Activated CD8-positive, alpha-beta memory T cell treated with anti-CD3 and anti-CD28 coated beads, Interleukin-2, amount 50 U/mL, for 1 hour (primary cell): Measurements from ENCODE around the gene HPCAL4.

Source experiments
- DNase-seq: peaks from one replicate; pipeline ENCODE4 v3.0.0-alpha.2; 2020; ENCODE audit errors: extremely low read depth

The HPCAL4 gene

DNA sequence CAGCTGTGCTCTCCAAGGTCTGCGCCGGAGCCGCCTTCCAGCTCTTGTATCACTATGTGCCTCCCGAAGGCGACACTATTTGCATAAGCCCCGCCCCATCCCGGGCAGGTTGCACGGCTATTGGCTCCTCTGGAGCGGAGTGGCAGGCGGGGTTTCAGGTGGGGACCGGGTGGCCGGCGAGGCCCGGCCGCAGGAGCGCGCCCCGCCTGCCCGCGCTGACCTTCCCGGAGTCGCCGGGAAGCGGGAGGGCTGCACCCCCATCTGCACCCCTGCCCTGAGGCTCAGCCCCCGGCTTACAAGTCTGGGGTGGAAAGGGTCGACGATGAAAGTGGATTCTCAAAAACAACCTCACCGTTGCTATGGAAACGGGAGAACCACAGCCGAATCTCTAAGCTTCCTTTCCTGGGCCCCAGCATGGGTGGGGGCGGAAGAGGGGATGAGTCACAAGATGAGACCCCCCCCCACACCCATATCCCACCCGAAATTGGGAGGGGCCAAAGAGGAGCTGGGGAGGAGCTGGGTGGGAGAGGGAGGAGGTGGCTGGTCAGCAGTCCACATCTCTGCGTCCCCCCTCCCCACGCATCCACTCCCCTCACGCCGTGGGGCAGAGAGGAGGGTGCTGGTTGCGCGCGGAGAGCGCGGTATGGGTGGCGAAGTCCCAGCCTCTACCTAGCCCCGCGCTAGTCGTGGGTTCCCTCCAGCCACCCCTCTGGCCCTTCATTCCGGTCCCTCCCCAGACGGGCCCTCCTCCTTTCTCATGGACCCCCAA, at the start of gene HPCAL4:
Gene HPCAL4 (minus strand): TSS at position 51 of the 769 bp plus-strand sequence. CDS start 6,830 bp downstream, outside the sequence.
- peak; percentile 81 for DNase-seq

GRCh38 chr1:39738622-39739366, 47.6 kb upstream of the HPCAL4 start, which contains the start of gene PPIE:
Gene PPIE, plus strand, starts transcription at chr1:39738882. Its CDS starts 19 bp downstream, at chr1:39738901.
- peak; percentile 90 for DNase-seq

GRCh38 chr1:39737546-39738169, 46.4 kb upstream of the HPCAL4 start:
- DNase-seq: no peak

DNA sequence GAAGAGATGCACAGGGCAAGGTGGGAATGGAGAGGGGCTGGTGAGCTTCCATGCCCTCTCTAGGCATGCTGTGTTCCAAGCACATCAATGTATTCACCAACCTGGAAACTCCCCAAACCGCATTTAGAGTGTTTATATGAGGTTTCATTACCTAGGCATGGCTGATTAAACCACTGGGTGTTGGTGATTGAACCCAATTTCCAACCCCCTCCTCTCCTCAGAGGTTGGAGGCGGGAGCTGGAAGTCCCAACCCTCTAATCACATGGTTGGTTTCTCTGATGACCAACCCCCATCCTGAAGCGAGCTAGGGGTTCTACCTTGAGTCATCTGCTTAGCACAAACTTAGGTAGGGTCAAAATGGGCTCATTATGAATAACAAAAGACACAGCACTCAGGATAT, 44.5 kb upstream of the HPCAL4 start:
- DNase-seq: no peak

- no peak for DNase-seq
These were observed 41.9 kb upstream of the HPCAL4 start for GRCh38 chr1:39733161-39733560.

GRCh38 chr1:39732730-39733129, 41.5 kb upstream of the HPCAL4 start:
- DNase-seq: no peak

DNA sequence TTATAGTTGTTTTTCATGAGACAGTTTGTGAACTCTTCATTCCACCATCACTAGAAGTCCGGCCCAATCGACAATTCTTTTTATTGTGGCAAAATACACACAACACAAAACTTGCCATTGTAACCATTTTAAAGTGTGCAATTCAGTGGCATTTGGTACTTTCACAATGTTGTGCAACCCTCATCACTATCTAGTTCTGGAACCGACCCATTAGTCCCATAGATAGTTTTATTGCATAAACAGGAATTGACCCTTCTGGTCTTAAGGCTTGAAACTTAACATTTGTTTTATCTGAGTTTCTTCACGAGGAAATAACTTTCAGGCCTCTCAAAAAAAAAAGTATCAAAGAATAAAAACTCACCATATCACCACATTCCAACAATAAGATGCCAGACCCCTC, 38.6 kb upstream of the HPCAL4 start:
- DNase-seq: no peak

DNA sequence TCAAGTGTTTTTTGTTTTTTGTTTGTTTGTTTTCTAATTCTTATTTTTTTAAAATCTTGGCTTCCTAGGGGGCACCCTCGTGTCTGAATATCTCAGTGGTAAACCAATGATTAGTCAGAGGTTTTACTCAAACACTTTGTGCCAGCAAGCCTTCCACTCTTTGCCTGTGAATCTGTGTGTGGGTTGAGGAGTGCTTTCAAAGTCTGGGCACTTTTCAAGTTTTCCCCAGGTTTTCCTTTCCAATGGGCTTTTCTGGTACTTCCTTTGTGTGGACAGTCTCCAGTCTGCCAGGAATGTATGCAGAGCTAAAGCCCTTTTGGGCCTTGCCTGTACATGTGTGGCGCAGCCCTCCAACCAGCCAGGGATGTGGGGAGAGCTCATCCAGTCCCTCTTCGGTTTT, 37.8 kb upstream of the HPCAL4 start:
- DNase-seq: no peak

DNA sequence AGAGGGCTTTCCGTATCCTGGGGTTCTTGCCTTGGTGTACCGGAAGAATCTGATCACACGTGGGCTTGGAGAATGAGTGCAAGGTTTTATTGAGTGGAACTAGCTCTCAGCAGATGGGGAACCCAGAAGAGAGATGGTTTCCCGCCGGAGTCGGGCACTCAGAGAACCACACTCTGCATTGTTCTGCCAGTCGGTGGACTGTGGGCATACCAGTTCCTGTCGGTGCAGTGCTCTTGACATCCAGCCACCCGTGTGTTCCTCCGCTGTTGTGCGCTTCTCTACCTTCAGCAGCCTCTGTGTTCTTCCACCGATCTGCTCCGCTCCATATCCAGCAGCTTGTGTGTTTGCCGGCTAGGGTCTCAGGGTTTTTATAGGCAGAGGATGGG, 36.7 kb upstream of the HPCAL4 start:
- DNase-seq: no peak

- DNase-seq: no peak
These were observed 36.1 kb upstream of the HPCAL4 start for GRCh38 chr1:39727221-39727931.

GRCh38 chr1:39726600-39726999, 35.4 kb upstream of the HPCAL4 start:
- no peak for DNase-seq

DNA sequence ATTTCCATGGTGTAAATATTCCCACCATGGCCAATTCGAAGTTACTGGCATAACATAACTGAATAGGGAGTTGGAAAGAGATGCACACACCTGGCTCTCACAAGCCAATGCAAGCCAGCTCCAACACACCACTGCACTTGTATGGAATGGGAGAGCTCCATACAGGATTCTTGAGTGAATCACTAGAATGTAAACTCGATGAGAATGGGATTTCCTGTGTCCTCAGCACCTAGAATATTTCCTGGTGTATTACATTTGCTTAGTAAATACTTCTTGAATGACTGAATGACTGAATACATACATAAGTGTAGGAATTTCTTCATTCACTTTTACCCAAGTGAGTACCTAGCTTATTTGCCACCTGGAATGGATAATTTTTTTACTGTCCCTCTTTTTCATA, 31.3 kb upstream of the HPCAL4 start:
- no peak for DNase-seq

- no peak for DNase-seq
These were observed 30.4 kb upstream of the HPCAL4 start for GRCh38 chr1:39721664-39722063.

- DNase-seq: no peak
These were observed 29.1 kb upstream of the HPCAL4 start for GRCh38 chr1:39720094-39720999.

GRCh38 chr1:39717809-39718208, 26.6 kb upstream of the HPCAL4 start:
- no peak for DNase-seq

GRCh38 chr1:39713557-39713956, 22.3 kb upstream of the HPCAL4 start:
- DNase-seq: no peak

DNA sequence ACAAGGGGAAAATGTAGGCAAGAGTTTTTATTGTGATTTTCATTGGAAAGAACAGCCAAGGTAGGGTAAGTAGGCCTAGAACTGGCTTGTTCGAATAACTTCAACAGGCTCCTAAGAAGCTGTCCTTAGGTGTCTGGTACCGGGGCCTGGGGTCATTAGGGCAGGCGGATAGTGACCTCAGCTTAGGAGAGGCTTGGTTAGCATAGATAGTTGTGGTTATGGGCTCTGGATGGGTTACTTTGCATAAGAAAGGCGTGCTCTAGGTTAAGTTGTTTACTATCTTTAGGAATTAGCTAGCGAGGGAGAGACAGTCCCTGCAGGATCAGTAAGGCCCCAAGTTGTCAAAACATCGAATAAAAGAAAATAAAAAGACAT, 20.7 kb upstream of the HPCAL4 start:
- no peak for DNase-seq

- no peak for DNase-seq
These were observed 20.1 kb upstream of the HPCAL4 start for GRCh38 chr1:39711104-39711965.

GRCh38 chr1:39707506-39707905, 16.3 kb upstream of the HPCAL4 start:
- no peak for DNase-seq

- no peak for DNase-seq
These were observed 13.5 kb upstream of the HPCAL4 start for GRCh38 chr1:39704757-39705156.
